GM12892 (cell line): Measurements from ENCODE around the gene ANKS4B.
"Not testable (repeated sequence)": the region's sequence is repeated elsewhere in the genome, so short reads cannot be mapped to it uniquely, and the experiment has no call there.

Experiments used
- DNase-seq: peaks from one replicate; pipeline ENCODE4 v3.0.0; 2011; ENCODE audit not compliant: insufficient read length
- FAIRE-seq: peaks from 2 replicates; lab custom pipeline; 2011; peaks lifted over from hg19 to GRCh38; lab: Jason Lieb, UNC
- POLR2A ChIP-seq: IDR thresholded peaks from 2 replicates; pipeline ENCODE4 v1.6.1; 2011; ENCODE audit warnings: low read depth, low read length, control low read depth
- POLR2AphosphoS5 ChIP-seq: IDR thresholded peaks from 2 replicates; pipeline ENCODE4 v1.6.1; 2011; ENCODE audit warnings: low read depth, low read length, control low read depth
- TAF1 ChIP-seq: IDR thresholded peaks from 2 replicates; pipeline ENCODE4 v1.6.1; 2011; ENCODE audit warnings: low read depth, mild to moderate bottlenecking, control low read depth, low read length, borderline replicate concordance

ANKS4B gene

DNA sequence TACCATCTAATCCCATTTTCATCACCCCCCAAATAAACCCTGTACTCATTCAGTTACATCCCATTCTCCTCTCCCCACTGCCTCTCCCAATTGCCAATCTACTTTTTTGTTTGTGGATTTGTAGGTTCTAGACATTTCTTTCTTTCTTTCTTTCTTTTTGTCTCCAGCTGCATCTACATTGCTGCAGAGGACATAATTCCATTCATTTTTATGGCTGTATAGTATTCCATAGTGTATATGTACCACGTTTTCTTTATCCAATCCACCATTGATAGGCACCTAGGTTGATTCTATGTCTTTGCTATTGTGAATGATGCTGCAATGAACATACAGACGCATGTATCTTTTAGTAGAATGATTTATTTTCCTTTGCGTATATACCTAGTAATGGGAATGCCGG is 50.9 kb downstream of the ANKS4B start:
- DNase-seq (no peak), FAIRE-seq (no peak)
- no peak for TF ChIP-seq POLR2AphosphoS5
- TF ChIP-seq TAF1, result no peak
- TF ChIP-seq POLR2A, result no peak

DNA sequence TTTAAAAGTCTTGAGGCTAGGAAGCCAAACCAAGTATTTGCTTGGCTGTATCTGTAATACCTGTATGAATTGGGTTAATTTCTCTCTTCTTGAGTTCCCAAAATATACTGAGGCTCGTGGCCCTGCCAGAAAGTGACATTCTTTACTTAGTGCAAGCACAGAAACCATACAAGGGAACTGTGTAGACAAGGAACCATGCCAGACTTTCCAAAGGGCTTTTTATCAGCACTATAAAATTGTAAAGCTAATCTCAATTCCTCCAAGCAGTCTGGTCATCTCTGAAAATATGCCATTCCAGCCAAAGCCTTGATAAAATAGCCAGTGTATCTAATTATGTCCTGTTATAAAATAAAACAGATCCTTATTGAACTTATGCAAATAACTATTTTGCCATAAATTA is 51.8 kb downstream of the ANKS4B start:
- no peak for DNase-seq
- no peak for TF ChIP-seq POLR2A
- TF ChIP-seq TAF1, result no peak
- no peak for TF ChIP-seq POLR2AphosphoS5
- no peak for FAIRE-seq

DNA sequence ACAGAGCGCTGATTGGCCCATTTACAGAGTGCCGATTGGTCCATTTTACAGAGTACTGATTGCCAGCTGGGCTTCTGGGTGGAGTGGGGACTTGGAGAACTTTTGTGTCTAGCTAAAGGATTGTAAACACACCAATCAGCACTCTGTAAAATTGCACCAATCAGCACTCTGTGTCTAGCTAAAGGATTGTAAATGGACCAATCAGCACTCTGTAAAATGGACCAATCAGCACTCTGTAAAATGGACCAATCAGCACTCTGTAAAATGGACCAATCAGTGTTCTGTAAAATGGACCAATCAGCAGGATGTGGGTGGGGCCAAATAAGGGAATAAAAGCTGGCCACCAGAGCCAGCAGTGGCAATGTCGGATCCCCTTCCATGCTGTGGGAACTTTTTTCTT is 56.3 kb downstream of the ANKS4B start:
- FAIRE-seq, DNase-seq: not testable (repeated sequence)

DNA sequence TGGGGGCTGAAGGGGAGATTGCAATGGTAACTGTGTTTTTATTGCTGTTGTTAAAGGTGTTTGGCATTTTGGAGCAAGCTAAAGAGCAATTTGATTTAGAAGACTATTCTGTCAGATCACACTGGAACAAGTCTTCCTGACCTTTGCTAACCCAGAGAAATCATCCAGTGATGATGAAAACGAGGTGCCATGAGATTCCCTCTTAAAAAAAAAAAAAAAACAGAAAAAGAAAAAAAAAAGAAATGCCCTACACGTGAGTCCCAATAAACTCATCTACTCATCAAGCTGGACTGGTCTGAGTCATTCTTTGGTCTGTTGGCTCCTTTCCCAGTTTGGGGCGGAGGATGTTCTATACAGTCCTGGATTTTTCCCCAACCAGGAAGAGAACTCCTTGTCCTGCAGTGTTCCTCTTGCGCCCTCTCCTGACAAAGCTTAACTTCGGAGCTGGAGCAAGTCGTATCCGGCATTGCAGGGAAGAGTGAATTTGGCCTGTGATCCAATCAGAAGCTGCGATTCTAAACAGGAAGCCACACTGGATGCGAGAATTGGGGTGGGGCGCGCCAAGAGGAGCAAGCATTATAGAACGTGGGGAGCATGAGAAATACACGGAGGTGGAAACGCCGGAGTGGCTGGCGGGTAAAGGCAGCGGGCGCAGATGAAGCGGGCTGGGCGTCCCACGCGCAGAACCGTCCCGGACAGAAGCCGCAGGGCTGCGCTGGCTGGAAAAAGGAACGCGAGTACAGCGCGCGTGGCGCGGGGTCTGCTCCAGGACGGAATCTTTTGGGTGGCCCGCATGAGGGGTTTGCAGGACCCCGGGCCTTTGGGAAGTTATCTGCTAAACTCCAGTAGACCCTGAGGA is 67.0 kb downstream of the ANKS4B start:
- no peak for TF ChIP-seq POLR2AphosphoS5
- no peak for TF ChIP-seq POLR2A
- no peak for TF ChIP-seq TAF1
- DNase-seq (peak; percentile 47), FAIRE-seq (peak; percentile 88)

- TF ChIP-seq POLR2AphosphoS5, result no peak
- no peak for TF ChIP-seq TAF1
- TF ChIP-seq POLR2A, result no peak
- FAIRE-seq, result peak; percentile 82
- peak; percentile 58 for DNase-seq
Measured at GRCh38 chr16:21301168-21301894, 67.8 kb downstream of the ANKS4B start.

GRCh38 chr16:21301895-21302291 is 68.4 kb downstream of the ANKS4B start:
- no peak for DNase-seq
- TF ChIP-seq TAF1 (no peak), POLR2A (no peak), POLR2AphosphoS5 (no peak)
- FAIRE-seq, result no peak

GRCh38 chr16:21302454-21302853 is 69.0 kb downstream of the ANKS4B start:
- FAIRE-seq, result no peak
- no peak for DNase-seq
- TF ChIP-seq POLR2A, result no peak
- no peak for TF ChIP-seq TAF1
- TF ChIP-seq POLR2AphosphoS5, result no peak

GRCh38 chr16:21302898-21303528 is 69.5 kb downstream of the ANKS4B start:
- TF ChIP-seq TAF1, result no peak
- TF ChIP-seq POLR2AphosphoS5, result no peak
- no peak for DNase-seq
- no peak for FAIRE-seq
